NCI-H446 (cell line): Measurements from ENCODE around the gene GPR4.

Experiments
- DNase-seq, 2 experiments: peaks; one replicate each; lab custom pipeline; 2025; lab: John Stamatoyannopoulos, UW

Gene GPR4

DNA sequence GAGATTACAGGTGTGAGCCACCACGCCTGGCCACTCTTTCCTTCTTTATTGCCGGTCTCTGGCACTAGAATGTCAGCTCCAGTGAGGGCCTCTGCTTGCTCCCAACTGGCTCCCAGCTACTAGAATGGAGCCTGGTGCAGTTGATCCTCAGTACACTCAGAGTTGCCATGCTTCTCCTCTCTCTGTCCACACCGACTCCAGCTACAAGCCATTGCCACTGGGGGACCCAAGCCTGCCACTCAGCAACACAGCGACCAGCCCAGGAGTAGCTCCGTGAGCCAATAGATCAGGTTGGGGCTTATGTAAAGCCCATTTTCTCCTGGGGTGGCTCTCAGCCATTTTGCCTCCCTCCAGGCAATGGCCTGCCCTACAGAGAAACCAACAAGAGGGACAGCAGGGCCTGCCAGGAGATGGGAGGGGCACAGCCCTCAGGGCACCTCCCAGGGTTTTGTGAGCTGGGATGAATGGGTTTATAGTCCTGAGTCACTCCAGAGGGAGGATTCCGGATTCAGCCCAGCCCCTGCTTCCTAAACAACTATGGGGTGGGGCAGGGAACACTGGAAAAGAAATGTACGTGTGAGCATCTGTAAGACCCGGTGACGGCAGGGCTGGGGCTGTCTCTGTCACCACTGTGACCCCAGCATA is 53.9 kb downstream of the GPR4 start:
- no peak for DNase-seq

DNA sequence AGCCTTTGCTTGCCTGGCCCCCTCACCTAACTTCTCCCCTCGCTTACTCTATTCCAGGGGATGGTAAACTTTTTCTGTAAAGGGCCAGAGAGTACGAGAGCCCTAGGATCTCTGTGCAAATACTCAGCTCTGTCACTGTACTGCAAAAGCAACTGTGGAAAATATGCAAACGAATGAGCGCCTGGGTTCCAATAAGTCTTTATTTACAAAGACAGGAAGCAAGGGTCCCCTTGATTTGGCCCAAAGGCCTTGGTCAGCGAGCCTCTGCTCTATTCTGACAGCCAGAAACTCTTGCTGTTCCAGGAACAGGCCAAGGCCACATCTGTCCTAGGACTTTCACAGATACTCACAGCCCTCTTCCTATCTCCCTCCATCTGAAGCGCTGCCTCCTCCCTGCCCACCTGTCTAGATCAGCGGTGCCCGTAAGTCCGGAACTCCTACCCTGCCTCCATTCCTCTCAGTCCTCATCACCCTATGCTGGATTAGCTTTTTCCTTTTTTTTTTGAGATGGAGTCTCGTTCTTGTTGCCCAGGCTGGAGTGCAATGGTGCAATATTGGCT is 54.7 kb downstream of the GPR4 start:
- no peak for DNase-seq

DNA sequence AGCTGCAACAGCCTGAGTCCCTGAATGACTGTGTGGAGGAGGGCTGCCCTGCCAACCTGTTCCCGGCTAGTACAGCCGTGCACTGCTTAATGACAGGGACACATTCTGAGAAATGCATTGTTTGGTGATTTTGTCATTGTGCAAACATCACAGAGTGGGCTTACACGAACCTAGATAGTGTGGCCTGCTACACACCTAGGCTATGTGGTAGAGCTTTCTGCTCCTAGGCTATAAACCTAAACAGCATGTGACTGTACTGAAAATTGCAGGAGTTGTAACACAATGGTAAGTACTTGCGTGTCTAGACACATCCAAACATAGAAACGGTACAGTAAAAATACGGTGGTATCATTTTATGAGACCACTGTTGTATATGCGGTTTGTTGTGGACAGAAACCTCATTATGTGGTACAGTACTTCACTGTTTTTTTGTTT is 59.8 kb downstream of the GPR4 start:
- no peak for DNase-seq
